Measurements from ENCODE around the gene TSPAN14. TPM values are rescaled to one million over a fixed set of nuclear protein-coding genes. Genes with fewer than 3 reads are reported as not detected.

Gene TSPAN14
- total and polyA plus RNA-seq, 12 donors = 13.1 to 112 (median 45.5) TPM

GRCh38 chr10:80427541-80427940, 26.6 kb upstream of the TSPAN14 start:
- intact Hi-C loops (cut with DNase I) = no loop called here
- Histone ChIP-seq H3K27me3 (no peaks in the 10 kb centered on the region), H3K27ac (no peak overlapping the region), H3K36me3 (replicated peaks in 1 of 2) (peaks cover 0 to 11% of the 10 kb centered on the region in 2 donors), H3K9me3 (replicated peaks in 1 of 3) (no peaks in the 10 kb centered on the region), H3K4me3 (no peak overlapping the region), H3K4me1 (replicated peaks in 1 of 2) (no peaks in the 10 kb centered on the region)
- DNase-seq = no peak
- WGBS, 4 donors = 90 to 98% (median 96%) methylated on average over 2 of the region's 2 CpGs
- no peak for TF ChIP-seq POLR2A (IDR thresholded peaks at IDR 0.05)
- TF ChIP-seq, protein P1, sequence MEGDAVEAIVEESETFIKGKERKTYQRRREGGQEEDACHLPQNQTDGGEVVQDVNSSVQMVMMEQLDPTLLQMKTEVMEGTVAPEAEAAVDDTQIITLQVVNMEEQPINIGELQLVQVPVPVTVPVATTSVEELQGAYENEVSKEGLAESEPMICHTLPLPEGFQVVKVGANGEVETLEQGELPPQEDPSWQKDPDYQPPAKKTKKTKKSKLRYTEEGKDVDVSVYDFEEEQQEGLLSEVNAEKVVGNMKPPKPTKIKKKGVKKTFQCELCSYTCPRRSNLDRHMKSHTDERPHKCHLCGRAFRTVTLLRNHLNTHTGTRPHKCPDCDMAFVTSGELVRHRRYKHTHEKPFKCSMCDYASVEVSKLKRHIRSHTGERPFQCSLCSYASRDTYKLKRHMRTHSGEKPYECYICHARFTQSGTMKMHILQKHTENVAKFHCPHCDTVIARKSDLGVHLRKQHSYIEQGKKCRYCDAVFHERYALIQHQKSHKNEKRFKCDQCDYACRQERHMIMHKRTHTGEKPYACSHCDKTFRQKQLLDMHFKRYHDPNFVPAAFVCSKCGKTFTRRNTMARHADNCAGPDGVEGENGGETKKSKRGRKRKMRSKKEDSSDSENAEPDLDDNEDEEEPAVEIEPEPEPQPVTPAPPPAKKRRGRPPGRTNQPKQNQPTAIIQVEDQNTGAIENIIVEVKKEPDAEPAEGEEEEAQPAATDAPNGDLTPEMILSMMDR (IDR thresholded peaks at IDR 0.05) = no peak

DNA sequence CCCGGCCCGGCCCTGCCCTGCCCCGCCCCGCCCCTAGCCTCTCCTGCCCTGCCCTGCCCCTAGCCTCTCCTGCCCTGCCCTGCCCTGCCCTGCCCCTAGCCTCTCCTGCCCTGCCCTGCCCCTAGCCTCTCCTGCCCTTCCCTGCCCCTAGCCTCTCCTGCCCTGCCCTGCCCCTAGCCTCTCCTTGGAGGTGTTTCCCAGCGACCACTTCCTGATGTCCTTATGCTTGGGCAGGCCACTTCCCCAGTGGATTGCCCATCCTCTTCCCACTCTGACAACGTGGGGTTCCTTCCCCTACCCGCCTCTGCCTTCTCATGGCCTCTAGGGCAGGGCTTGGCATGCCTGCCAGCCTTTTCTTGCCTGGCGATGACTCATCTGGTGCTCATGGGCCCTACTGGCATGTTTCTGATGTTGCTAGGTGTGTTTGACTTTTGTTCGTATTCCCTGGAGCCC, 24.6 kb upstream of the TSPAN14 start:
- intact Hi-C loops (cut with DNase I) = no loop called here
- H3K27me3 ChIP-seq = no peaks in the 10 kb centered on the region
- peak in 6 of 7 donors; percentile 39 to 75 (median 68) for DNase-seq
- H3K9me3 ChIP-seq (replicated peaks in 1 of 3) = no peaks in the 10 kb centered on the region
- no peaks in the 10 kb centered on the region for H3K4me1 ChIP-seq (replicated peaks in 1 of 2)
- H3K36me3 ChIP-seq (replicated peaks in 1 of 2) = peaks cover 0 to 8% of the 10 kb centered on the region in 2 donors
- H3K4me3 ChIP-seq = no peak overlapping the region
- 56 to 71% (median 60%) methylated on average over 8 to 9 of the region's 9 CpGs for WGBS, 4 donors
- TF ChIP-seq, protein P1 (IDR thresholded peaks at IDR 0.05) = peak in 1 of 6 experiments; percentile 27
- no peak for TF ChIP-seq POLR2A (IDR thresholded peaks at IDR 0.05)
- H3K27ac ChIP-seq = no peak overlapping the region

- no peaks in the 10 kb centered on the region for H3K4me1 ChIP-seq (replicated peaks in 1 of 2)
- 78 to 85% (median 82%) methylated on average over 3 of the region's 3 CpGs for WGBS, 4 donors
- H3K27me3 ChIP-seq = no peaks in the 10 kb centered on the region
- DNase-seq = no peak
- intact Hi-C loops (cut with DNase I) = no loop called here
- no peak for TF ChIP-seq POLR2A (IDR thresholded peaks at IDR 0.05)
- TF ChIP-seq, protein P1 (IDR thresholded peaks at IDR 0.05) = no peak
- H3K9me3 ChIP-seq (replicated peaks in 1 of 3) = no peaks in the 10 kb centered on the region
- H3K4me3 ChIP-seq = no peak overlapping the region
- no peaks in the 10 kb centered on the region for H3K36me3 ChIP-seq (replicated peaks in 1 of 2)
- no peak overlapping the region for H3K27ac ChIP-seq
Observed at GRCh38 chr10:80433134-80433533, 21.0 kb upstream of the TSPAN14 start.

DNA sequence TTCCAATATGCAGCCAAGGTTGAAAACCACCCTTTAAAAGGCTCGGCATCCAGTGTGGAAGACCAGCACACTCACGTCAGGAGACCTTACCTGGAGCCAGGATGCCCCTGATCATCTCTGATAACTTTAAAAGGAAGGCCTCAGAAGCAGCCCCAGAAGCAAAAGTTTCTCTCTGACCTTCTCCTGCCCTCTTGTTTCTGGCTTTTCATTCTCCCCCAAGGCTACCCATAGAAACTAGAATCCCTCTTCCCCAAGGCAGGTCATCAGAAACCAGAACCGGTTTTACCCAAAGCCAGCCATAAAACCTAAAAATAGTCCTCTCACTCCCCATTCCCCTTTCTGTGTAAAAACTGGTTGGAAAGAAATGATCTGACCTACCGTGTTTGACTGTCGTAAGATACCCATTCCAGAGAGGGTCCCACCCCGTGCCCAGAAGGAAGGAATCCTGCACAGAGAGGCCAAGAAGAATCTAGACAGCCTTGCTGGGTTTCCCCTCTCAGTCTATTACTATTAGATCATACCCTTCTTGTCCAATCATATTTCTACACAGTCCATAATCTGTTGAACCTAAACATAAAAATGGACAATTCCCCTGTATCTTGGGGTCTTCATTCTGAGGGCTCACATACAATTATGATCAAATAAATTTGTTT, 17.5 kb upstream of the TSPAN14 start:
- Histone ChIP-seq H3K4me1 (replicated peaks in 1 of 2) (no peaks in the 10 kb centered on the region), H3K27ac (no peak overlapping the region), H3K9me3 (replicated peaks in 1 of 3) (no peaks in the 10 kb centered on the region), H3K4me3 (no peak overlapping the region), H3K36me3 (replicated peaks in 1 of 2) (no peaks in the 10 kb centered on the region), H3K27me3 (no peaks in the 10 kb centered on the region)
- TF ChIP-seq, protein P1 (IDR thresholded peaks at IDR 0.05) = no peak
- no peak for TF ChIP-seq POLR2A (IDR thresholded peaks at IDR 0.05)
- DNase-seq = no peak
- intact Hi-C loops (cut with DNase I) = no loop called here
- 67 to 87% (median 82%) methylated on average over 4 to 6 of the region's 6 CpGs for WGBS, 4 donors

Data from adrenal gland (tissue), 12 donors.